SK-N-SH treated with all-trans-retinoic acid at 6 μM for 48 hours (cell line): Measurements from ENCODE around the gene ENC1.

Experiments
- ATAC-seq: fragments of 200-7000 bp; cut with Tn5 transposase; 3 replicates; pipeline ENCODE4 v1.9.1; 2020; ENCODE audit warnings: mild to moderate bottlenecking, moderate library complexity
- ARNTL ChIP-seq: fragments of 450-650 bp; formaldehyde crosslinking; IDR thresholded peaks from 2 replicates; pipeline ENCODE4 v1.5.0; 2020; ENCODE audit warnings: low read depth, mild to moderate bottlenecking, moderate library complexity, borderline replicate concordance
- BACH2 ChIP-seq: fragments of 250-450 bp; sonication (Bioruptor Pico); IDR thresholded peaks from 2 replicates; pipeline ENCODE4 v1.9.0; 2021; ENCODE audit warnings: mild to moderate bottlenecking, borderline replicate concordance
- CSDC2 ChIP-seq: fragments of 250-450 bp; sonication (Bioruptor Pico); IDR thresholded peaks from 2 replicates; pipeline ENCODE4 v1.5.0; 2020; ENCODE audit warnings: mild to moderate bottlenecking, moderate library complexity
- ESRRG ChIP-seq: fragments of 250-450 bp; sonication (Bioruptor Pico); IDR thresholded peaks from 2 replicates; pipeline ENCODE4 v1.6.1; 2021; ENCODE audit warnings: mild to moderate bottlenecking
- GLIS3 ChIP-seq: fragments of 250-450 bp; sonication (Bioruptor Pico); IDR thresholded peaks from 2 replicates; pipeline ENCODE4 v1.5.0; 2020; ENCODE audit warnings: mild to moderate bottlenecking, moderate library complexity
- ISL1 ChIP-seq: fragments of 250-450 bp; sonication (Bioruptor Pico); IDR thresholded peaks from 2 replicates; pipeline ENCODE4 v2.1.2; 2022; ENCODE audit warnings: mild to moderate bottlenecking, moderate library complexity
- OSR1 ChIP-seq: fragments of 250-450 bp; sonication (Bioruptor Pico); IDR thresholded peaks from 2 replicates; pipeline ENCODE4 v1.8.0; 2022; ENCODE audit warnings: moderate library complexity, mild to moderate bottlenecking, inconsistent platforms
- RARB ChIP-seq: fragments of 250-450 bp; sonication (Bioruptor Pico); IDR thresholded peaks from 2 replicates; pipeline ENCODE4 v1.8.0; 2021; ENCODE audit warnings: mild to moderate bottlenecking, moderate library complexity
- SNAI2 ChIP-seq: fragments of 250-450 bp; sonication (Bioruptor Pico); IDR thresholded peaks from 2 replicates; pipeline ENCODE4 v1.5.0; 2020; ENCODE audit warnings: mild to moderate bottlenecking, moderate library complexity
- TCF4 ChIP-seq: fragments of 250-450 bp; sonication (Bioruptor Pico); IDR thresholded peaks from 2 replicates; pipeline ENCODE4 v1.8.0; 2021; ENCODE audit warnings: mild to moderate bottlenecking, moderate library complexity, borderline replicate concordance
- TOX ChIP-seq: fragments of 250-450 bp; sonication (Bioruptor Pico); IDR thresholded peaks from 2 replicates; pipeline ENCODE4 v1.8.0; 2021; ENCODE audit warnings: mild to moderate bottlenecking, moderate library complexity, borderline replicate concordance
- ZC3H10 ChIP-seq: fragments of 250-450 bp; sonication (Bioruptor Pico); IDR thresholded peaks from 2 replicates; pipeline ENCODE4 v1.5.1; 2021; ENCODE audit warnings: mild to moderate bottlenecking, moderate library complexity
- ZFP3 ChIP-seq: fragments of 250-450 bp; sonication (Bioruptor Pico); IDR thresholded peaks from 2 replicates; pipeline ENCODE4 v1.5.0; 2020; ENCODE audit warnings: mild to moderate bottlenecking, moderate library complexity
- ZNF70 ChIP-seq: fragments of 450-650 bp; formaldehyde crosslinking; IDR thresholded peaks from 2 replicates; pipeline ENCODE4 v1.5.0; 2020; ENCODE audit warnings: mild to moderate bottlenecking, moderate library complexity
- ZNF8 ChIP-seq: fragments of 450-650 bp; formaldehyde crosslinking; IDR thresholded peaks from 2 replicates; pipeline ENCODE4 v1.5.0; 2020; ENCODE audit warnings: mild to moderate bottlenecking, moderate library complexity
- TF ChIP-seq, protein P1 (sequence below): fragments of 250-450 bp; sonication (Bioruptor Pico); IDR thresholded peaks from 2 replicates; pipeline ENCODE4 v1.8.0; 2021; ENCODE audit warnings: low read depth, mild to moderate bottlenecking, moderate library complexity, borderline replicate concordance
- TF ChIP-seq, protein P2 (sequence below): fragments of 250-450 bp; sonication (Bioruptor Pico); IDR thresholded peaks from 2 replicates; pipeline ENCODE4 v1.8.0; 2020; ENCODE audit warnings: mild to moderate bottlenecking, moderate library complexity, borderline replicate concordance
- TF ChIP-seq, protein P3 (sequence below): fragments of 250-450 bp; sonication (Bioruptor Pico); IDR thresholded peaks from 2 replicates; pipeline ENCODE4 v1.5.1; 2021; ENCODE audit warnings: mild to moderate bottlenecking, moderate library complexity

ENC1 gene

DNA sequence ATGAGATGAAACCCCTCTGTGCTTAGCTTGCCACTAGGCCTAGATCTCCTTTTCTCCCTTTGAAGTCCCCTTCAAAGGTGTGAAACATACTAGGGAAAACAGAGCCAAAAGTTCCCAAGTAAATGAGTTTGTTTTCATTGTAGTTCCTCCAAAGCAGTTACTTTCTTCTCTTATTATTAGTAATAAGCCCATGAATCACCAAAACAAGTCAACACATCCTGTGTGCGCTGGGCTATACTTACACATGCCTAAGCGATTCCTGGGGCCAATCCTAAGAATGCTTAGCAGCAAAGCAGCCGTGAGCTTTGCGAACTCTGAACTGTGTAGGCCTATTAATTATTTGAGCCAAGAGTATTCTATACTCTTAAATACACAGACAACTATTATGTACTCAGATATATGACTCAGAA lies 7.6 kb downstream of the ENC1 start (continued):
- no peak for TF ChIP-seq ZNF8
- no peak for TF ChIP-seq GLIS3 (CRISPR knock-in tag)
- no peak for TF ChIP-seq ARNTL
- TF ChIP-seq ESRRG (CRISPR knock-in tag): no peak
- TF ChIP-seq CSDC2 (CRISPR knock-in tag): no peak
- TF ChIP-seq TCF4 (CRISPR knock-in tag): no peak
- TF ChIP-seq ISL1 (CRISPR knock-in tag): no peak

DNA sequence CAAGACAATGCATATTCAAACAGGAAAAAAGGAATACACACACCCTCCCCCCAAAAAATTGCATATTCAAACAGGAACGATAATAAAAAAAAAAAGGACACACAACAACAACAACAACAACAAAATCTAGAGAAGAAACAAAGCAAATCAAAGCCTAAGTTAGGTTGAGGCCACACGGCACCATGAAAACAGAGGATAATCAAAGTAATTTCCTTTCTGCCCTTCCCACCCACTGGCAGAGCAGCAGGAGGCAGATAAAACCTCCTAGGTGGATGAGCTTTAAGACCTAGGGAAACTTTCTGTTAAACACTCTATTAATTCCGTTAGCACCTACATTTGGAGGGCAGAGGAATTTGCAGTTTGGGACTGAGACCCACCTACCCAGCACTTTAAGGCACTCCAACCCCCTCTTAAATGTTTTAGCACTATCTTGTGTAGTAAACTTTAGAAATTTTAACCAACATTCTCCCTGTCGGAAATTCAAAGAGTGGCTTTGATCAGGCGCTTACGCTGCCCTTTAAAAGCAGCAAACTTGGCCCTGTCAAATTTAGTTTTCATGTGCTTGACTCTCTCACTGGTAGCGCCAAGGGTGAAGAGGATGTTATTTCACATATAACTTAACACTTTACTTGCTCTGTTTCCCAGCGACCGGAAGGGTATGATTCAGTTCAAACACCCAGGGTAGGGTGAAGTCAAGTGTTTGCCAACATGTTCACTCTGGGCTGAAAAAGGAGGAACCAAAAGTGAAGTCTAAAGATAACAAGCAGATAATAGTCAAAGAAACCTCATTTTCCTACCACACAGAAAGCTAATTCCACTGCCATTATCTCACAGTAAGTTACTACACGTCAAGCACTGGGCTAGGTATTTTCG lies 9.2 kb downstream of the ENC1 start:
- ATAC-seq: peak; percentile 25; the same call in 2 of the 3 replicates
- TF ChIP-seq OSR1 (CRISPR knock-in tag) (no peak), CSDC2 (CRISPR knock-in tag) (no peak), TCF4 (CRISPR knock-in tag) (no peak)
- TF ChIP-seq, protein P1, sequence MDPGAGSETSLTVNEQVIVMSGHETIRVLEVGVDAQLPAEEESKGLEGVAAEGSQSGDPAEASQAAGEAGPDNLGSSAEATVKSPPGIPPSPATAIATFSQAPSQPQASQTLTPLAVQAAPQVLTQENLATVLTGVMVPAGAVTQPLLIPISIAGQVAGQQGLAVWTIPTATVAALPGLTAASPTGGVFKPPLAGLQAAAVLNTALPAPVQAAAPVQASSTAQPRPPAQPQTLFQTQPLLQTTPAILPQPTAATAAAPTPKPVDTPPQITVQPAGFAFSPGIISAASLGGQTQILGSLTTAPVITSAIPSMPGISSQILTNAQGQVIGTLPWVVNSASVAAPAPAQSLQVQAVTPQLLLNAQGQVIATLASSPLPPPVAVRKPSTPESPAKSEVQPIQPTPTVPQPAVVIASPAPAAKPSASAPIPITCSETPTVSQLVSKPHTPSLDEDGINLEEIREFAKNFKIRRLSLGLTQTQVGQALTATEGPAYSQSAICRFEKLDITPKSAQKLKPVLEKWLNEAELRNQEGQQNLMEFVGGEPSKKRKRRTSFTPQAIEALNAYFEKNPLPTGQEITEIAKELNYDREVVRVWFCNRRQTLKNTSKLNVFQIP (CRISPR knock-in tag): no peak

DNA sequence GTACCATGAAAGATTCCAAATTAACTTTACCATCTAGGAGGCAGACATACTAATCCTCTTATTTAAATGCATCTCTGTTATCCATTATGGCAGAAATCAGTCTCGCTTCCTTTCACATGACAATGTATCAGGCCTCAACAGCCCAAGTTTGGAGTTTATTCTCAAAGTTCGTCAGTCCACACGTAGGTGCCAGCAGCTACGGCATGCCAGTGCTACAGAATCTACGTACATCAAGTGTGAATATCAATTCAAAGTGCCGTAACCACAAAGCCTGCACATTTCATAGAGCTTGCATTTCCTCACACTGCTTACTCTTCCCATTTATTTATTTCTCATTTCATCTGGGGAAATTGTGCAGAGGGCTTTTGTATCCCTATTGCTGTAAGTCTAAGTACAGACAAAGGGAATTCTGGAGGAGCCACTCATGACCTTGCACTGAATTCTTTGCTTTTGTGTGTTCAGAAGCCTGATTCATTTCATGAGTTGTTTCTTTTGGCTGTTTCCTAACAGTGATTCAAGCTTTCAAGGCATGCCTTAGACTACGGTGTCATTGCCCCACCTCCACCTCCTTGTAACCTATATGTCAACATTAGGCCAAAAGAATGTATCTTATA lies 10.0 kb downstream of the ENC1 start:
- TF ChIP-seq ISL1 (CRISPR knock-in tag): no peak
- no peak for TF ChIP-seq ZFP3
- TF ChIP-seq BACH2 (CRISPR knock-in tag): no peak
- TF ChIP-seq TCF4 (CRISPR knock-in tag): no peak
- no peak for TF ChIP-seq ARNTL
- TF ChIP-seq SNAI2 (CRISPR knock-in tag): no peak
- TF ChIP-seq ZC3H10 (CRISPR knock-in tag): no peak
- no peak for TF ChIP-seq CSDC2 (CRISPR knock-in tag)
- TF ChIP-seq, protein P2, sequence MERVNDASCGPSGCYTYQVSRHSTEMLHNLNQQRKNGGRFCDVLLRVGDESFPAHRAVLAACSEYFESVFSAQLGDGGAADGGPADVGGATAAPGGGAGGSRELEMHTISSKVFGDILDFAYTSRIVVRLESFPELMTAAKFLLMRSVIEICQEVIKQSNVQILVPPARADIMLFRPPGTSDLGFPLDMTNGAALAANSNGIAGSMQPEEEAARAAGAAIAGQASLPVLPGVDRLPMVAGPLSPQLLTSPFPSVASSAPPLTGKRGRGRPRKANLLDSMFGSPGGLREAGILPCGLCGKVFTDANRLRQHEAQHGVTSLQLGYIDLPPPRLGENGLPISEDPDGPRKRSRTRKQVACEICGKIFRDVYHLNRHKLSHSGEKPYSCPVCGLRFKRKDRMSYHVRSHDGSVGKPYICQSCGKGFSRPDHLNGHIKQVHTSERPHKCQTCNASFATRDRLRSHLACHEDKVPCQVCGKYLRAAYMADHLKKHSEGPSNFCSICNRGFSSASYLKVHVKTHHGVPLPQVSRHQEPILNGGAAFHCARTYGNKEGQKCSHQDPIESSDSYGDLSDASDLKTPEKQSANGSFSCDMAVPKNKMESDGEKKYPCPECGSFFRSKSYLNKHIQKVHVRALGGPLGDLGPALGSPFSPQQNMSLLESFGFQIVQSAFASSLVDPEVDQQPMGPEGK (CRISPR knock-in tag): no peak
- TF ChIP-seq ZNF70 (CRISPR knock-in tag): no peak
- TF ChIP-seq GLIS3 (CRISPR knock-in tag): no peak
- peak; percentile 54; the same call in 2 of the 3 replicates for ATAC-seq

DNA sequence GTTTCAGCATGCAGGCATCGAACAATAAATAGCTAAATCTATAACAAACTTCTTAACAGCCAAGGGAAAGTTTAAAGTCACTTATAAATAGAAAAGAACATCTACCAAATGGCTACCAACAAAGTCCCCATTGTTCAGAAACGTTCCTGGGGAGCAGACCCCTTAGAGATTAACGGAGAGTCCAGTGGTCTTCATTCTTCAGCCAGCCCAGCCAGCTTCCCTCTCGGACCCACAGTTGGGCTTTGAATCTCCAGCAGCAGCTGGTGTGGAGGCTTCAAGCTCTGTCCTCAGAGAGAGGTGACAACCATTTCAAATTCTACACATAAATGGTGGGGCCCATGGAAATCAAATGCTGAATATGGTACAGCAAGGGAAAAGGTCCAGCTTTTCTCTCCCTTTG lies 11.2 kb downstream of the ENC1 start:
- no peak for ATAC-seq
- TF ChIP-seq ESRRG (CRISPR knock-in tag): no peak
- TF ChIP-seq CSDC2 (CRISPR knock-in tag): no peak
- no peak for TF ChIP-seq GLIS3 (CRISPR knock-in tag)
- no peak for TF ChIP-seq ZNF70 (CRISPR knock-in tag)
- no peak for TF ChIP-seq TOX
- no peak for TF ChIP-seq ARNTL
- TF ChIP-seq ZFP3: no peak
- no peak for TF ChIP-seq ZNF8
- no peak for TF ChIP-seq SNAI2 (CRISPR knock-in tag)
- no peak for TF ChIP-seq ZC3H10 (CRISPR knock-in tag)
- TF ChIP-seq, protein P1 (CRISPR knock-in tag): no peak
- TF ChIP-seq, protein P3, sequence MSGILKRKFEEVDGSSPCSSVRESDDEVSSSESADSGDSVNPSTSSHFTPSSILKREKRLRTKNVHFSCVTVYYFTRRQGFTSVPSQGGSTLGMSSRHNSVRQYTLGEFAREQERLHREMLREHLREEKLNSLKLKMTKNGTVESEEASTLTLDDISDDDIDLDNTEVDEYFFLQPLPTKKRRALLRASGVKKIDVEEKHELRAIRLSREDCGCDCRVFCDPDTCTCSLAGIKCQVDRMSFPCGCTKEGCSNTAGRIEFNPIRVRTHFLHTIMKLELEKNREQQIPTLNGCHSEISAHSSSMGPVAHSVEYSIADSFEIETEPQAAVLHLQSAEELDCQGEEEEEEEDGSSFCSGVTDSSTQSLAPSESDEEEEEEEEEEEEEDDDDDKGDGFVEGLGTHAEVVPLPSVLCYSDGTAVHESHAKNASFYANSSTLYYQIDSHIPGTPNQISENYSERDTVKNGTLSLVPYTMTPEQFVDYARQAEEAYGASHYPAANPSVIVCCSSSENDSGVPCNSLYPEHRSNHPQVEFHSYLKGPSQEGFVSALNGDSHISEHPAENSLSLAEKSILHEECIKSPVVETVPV: no peak
- no peak for TF ChIP-seq RARB (CRISPR knock-in tag)
- TF ChIP-seq, protein P2 (CRISPR knock-in tag): no peak
